A673 (cell line): ENCODE results near the gene SRRM4. TPM values are rescaled to one million over a fixed set of nuclear protein-coding genes. Genes with fewer than 3 reads are reported as not detected.

Experiments
- BruUV-seq: library from RNA; stranded (reverse); fragments of 400-500 nt; replicated peaks from 2 replicates; lab custom pipeline; 2021; lab: Mats Ljungman, UMichigan
- CTCF ChIA-PET: fragments of 300-600 bp; sonication (Branson Sonifier 250); formaldehyde crosslinking; loops from one replicate; lab custom pipeline; 2022; ENCODE audit warnings: antibody characterized with exemption; lab: Charles Lee
- POLR2A ChIA-PET: fragments of 300-600 bp; sonication (Branson Sonifier 250); formaldehyde crosslinking; loops from one replicate; lab custom pipeline; 2022; ENCODE audit warnings: antibody characterized with exemption; ENCODE audit not compliant: low non-redundant PET; lab: Charles Lee
- DNase-seq: peaks from one replicate; pipeline ENCODE4 v3.0.0-alpha.2; 2015; ENCODE audit warnings: low spot score
- H3K27ac ChIP-seq: fragments of 200-600 bp; sonication (generic); 2 replicates; pipeline ENCODE4 v1.5.1; 2016; ENCODE audit warnings: mixed run types, low read depth, mild to moderate bottlenecking, mixed read lengths, antibody characterized with exemption, low read length; ENCODE audit not compliant: poor library complexity, severe bottlenecking
- H3K27me3 ChIP-seq: fragments of 200-600 bp; sonication (generic); replicated peaks from 2 replicates; pipeline ENCODE4 v1.6.1; 2017; ENCODE audit warnings: mixed run types, low read depth, mild to moderate bottlenecking, mixed read lengths, antibody characterized with exemption, low read length; ENCODE audit not compliant: insufficient read depth, poor library complexity
- H3K36me3 ChIP-seq: fragments of 200-600 bp; sonication (generic); 2 replicates; pipeline ENCODE4 v1.6.1; 2016; ENCODE audit warnings: mixed run types, mild to moderate bottlenecking, mixed read lengths, antibody characterized with exemption, low read length; ENCODE audit not compliant: insufficient read depth, poor library complexity, severe bottlenecking
- H3K4me1 ChIP-seq: fragments of 200-600 bp; sonication (generic); 2 replicates; pipeline ENCODE4 v1.6.1; 2017; ENCODE audit warnings: mixed run types, mild to moderate bottlenecking, mixed read lengths, antibody characterized with exemption, low read length; ENCODE audit not compliant: insufficient read depth, poor library complexity, severe bottlenecking
- H3K4me3 ChIP-seq: fragments of 200-600 bp; sonication (generic); 2 replicates; pipeline ENCODE4 v1.5.1; 2016; ENCODE audit warnings: low read depth, mixed run types, mild to moderate bottlenecking, mixed read lengths, low read length; ENCODE audit not compliant: poor library complexity, severe bottlenecking
- H3K9me3 ChIP-seq: fragments of 200-600 bp; sonication (generic); 2 replicates; pipeline ENCODE4 v1.6.1; 2016; ENCODE audit warnings: mixed run types, low read depth, mild to moderate bottlenecking, mixed read lengths, antibody characterized with exemption, low read length; ENCODE audit not compliant: poor library complexity, severe bottlenecking
- EZH2 ChIP-seq: fragments of 200-600 bp; sonication (generic); IDR thresholded peaks from 2 replicates; pipeline ENCODE4 v1.6.1; 2017; ENCODE audit warnings: borderline replicate concordance, low read depth, mild to moderate bottlenecking, mixed read lengths, antibody characterized with exemption, low read length; ENCODE audit not compliant: poor library complexity, severe bottlenecking
- intact Hi-C: fragments of 100-400 bp; cut with micrococcal nuclease; formaldehyde crosslinking; loops from one replicate; pipeline ENCODE4 v1.10.0; 2022; ENCODE audit not compliant: unreplicated experiment
- total RNA-seq: library from RNA; stranded (reverse); gene quantifications from 2 replicates; pipeline ENCODE4 v1.2.3, GENCODE V29; 2021
- TF ChIP-seq, protein P1 (sequence below): fragments of 300-800, 200-600 bp; sonication (generic); conservative IDR thresholded peaks from 2 replicates; pipeline ENCODE4 v1.5.1; 2017; ENCODE audit warnings: low read depth, mild to moderate bottlenecking, antibody characterized with exemption, low read length, moderate library complexity, mixed read lengths

The SRRM4 gene
- total RNA-seq, 1 experiment from 2014 or later, result not detected

DNA sequence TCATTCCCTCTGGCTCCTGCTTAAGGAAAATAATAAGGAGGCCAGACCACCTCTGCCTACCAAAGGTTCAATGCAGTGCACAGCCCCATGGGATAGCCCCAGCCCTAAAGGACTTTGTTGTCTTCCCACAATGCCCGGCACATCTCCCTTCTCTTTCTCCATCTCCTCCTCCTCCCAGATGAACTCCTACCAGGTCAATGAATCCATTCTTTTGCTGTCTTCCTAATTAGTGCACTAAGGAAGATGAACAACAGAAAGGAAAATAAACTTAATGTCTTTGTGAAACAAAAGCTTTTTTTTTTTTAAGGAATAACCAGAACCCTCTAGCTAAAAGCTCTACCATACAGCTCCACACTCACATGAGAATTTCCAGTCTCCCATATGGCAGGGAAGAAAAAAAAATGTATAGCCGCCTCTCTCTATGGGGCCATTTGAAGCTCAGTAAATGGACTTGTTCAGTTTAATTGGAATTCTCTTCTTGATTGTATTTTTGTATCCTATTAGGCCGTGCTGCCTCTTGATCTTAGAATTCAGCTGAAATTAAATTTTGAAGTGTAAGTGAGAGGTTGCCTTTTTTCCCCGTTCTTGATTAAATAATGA, 155.6 kb downstream of the SRRM4 start:
- TF ChIP-seq, protein P1, sequence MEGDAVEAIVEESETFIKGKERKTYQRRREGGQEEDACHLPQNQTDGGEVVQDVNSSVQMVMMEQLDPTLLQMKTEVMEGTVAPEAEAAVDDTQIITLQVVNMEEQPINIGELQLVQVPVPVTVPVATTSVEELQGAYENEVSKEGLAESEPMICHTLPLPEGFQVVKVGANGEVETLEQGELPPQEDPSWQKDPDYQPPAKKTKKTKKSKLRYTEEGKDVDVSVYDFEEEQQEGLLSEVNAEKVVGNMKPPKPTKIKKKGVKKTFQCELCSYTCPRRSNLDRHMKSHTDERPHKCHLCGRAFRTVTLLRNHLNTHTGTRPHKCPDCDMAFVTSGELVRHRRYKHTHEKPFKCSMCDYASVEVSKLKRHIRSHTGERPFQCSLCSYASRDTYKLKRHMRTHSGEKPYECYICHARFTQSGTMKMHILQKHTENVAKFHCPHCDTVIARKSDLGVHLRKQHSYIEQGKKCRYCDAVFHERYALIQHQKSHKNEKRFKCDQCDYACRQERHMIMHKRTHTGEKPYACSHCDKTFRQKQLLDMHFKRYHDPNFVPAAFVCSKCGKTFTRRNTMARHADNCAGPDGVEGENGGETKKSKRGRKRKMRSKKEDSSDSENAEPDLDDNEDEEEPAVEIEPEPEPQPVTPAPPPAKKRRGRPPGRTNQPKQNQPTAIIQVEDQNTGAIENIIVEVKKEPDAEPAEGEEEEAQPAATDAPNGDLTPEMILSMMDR, result no peak
- TF ChIP-seq EZH2, result no peak
- BruUV-seq, result no TSS peak
- POLR2A ChIA-PET, result no interaction called here
- Histone ChIP-seq H3K4me3 (no peak overlapping the region), H3K4me1 (no peaks in the 10 kb centered on the region), H3K27me3 (peaks cover 60% of the 10 kb centered on the region), H3K9me3 (no peaks in the 10 kb centered on the region), H3K36me3 (no peaks in the 10 kb centered on the region), H3K27ac (no peak overlapping the region)
- CTCF ChIA-PET, result no interaction called here
- DNase-seq, result no peak
- intact Hi-C loops, result no loop called here

DNA sequence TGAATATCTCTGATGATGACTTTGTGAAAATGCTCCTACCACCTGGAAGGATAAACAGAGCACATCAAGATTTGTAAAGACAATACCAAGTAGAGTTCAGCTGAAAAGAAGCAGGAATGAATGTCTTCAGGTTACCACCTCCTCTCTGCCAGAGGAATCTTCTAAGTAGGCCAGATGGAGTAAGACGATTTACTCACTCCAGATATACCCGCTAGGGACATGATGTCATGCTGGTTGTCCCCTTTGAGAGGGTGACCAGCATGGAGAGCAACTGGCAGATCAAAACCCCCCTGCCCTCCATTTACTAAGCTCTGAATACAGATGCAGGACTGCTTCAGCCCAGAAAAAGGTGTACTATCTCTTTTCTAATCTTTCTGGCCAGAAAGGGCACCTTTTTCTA, 158.1 kb downstream of the SRRM4 start:
- TF ChIP-seq, protein P1, result no peak
- TF ChIP-seq EZH2, result no peak
- no peak for DNase-seq
- Histone ChIP-seq H3K36me3 (no peaks in the 10 kb centered on the region), H3K9me3 (no peaks in the 10 kb centered on the region), H3K4me1 (no peaks in the 10 kb centered on the region), H3K4me3 (no peak overlapping the region), H3K27me3 (peaks cover 84% of the 10 kb centered on the region), H3K27ac (no peak overlapping the region)
- ChIA-PET POLR2A (no interaction called here), CTCF (no interaction called here)
- no TSS peak for BruUV-seq
- intact Hi-C loops, result no loop called here

DNA sequence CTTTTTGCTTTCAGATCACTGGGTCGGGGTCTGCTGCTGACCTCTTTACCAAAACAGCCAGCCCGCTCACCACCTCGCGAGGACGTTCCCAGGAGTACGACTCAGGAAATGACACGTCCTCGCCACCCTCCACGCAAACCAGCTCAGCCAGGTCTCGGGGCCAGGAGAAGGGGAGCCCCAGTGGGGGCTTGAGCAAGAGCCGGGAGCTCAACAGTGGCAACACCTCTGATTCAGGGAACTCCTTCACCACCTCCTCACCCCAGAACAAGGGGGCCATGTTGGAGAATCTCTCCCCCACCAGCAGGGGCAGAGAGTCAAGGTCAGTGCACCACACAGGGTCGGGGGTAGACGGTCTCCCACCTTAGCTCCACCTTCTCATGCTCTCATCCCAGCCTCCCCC, 164.0 kb downstream of the SRRM4 start:
- intact Hi-C loops, result no loop called here
- H3K9me3 ChIP-seq, result no peaks in the 10 kb centered on the region
- H3K27me3 ChIP-seq, result peaks cover 88% of the 10 kb centered on the region
- no peaks in the 10 kb centered on the region for H3K4me1 ChIP-seq
- H3K36me3 ChIP-seq, result no peaks in the 10 kb centered on the region
- ChIA-PET CTCF (no interaction called here), POLR2A (no interaction called here)
- no peak for DNase-seq
- H3K27ac ChIP-seq, result no peak overlapping the region
- TF ChIP-seq, protein P1, result no peak
- no peak for TF ChIP-seq EZH2
- no TSS peak for BruUV-seq
- H3K4me3 ChIP-seq, result no peak overlapping the region
